ENCODE measurements around the gene NHLRC2. TPM values are rescaled to one million over a fixed set of nuclear protein-coding genes. Genes with fewer than 3 reads are reported as not detected.

NHLRC2 gene
- total and polyA plus RNA-seq, 2 of the 13 experiments (the other 11 are each of a cell fraction or from before 2014, with no cell fraction given): 7.6 to 12.7 TPM

GRCh38 chr10:113958631-113959382 is 104.3 kb downstream of the NHLRC2 start (continued):
- 0 out of 2 replicates have a peak, but pooled peaks have one; percentile 16 for TF ChIP-seq ZNF574 (CRISPR knock-in tag; IDR thresholded peaks at IDR 0.05)
- TF ChIP-seq FUBP1 (CRISPR knock-in tag; IDR thresholded peaks at IDR 0.05; ENCODE audit: borderline replicate concordance): no peak
- no peak for TF ChIP-seq ZBED4 (CRISPR knock-in tag; IDR thresholded peaks at IDR 0.05; ENCODE audit: borderline replicate concordance)
- no peak for TF ChIP-seq SOX6 (IDR thresholded peaks at IDR 0.05)
- TF ChIP-seq SOX6 (CRISPR knock-in tag; IDR thresholded peaks at IDR 0.05): peak; percentile 56
- peak; percentile 38 to 53; a peak in 2 of 4 replicates for TF ChIP-seq NR2F1 (CRISPR knock-in tag; IDR thresholded peaks at IDR 0.05)
- no peak for TF ChIP-seq ZUFSP (CRISPR knock-in tag; IDR thresholded peaks at IDR 0.05; ENCODE audit: borderline replicate concordance)
- no peak for TF ChIP-seq SNAI1 (CRISPR knock-in tag; IDR thresholded peaks at IDR 0.05; ENCODE audit: borderline replicate concordance)
- TF ChIP-seq ZC3H13 (CRISPR knock-in tag; IDR thresholded peaks at IDR 0.05): no peak
- TF ChIP-seq REPIN1 (CRISPR knock-in tag; IDR thresholded peaks at IDR 0.05; ENCODE audit: borderline replicate concordance, low read depth): no peak
- no peak for TF ChIP-seq ZNF276 (CRISPR knock-in tag; IDR thresholded peaks at IDR 0.05; ENCODE audit: low read depth)
- no peak for TF ChIP-seq PBX3 (CRISPR knock-in tag; IDR thresholded peaks at IDR 0.05; ENCODE audit: borderline replicate concordance)
- TF ChIP-seq SSRP1 (CRISPR knock-in tag; IDR thresholded peaks at IDR 0.05): no peak
